Erythroblast (primary cell): ENCODE results near the gene LRP2.
"Not testable (repeated sequence)": the region's sequence is repeated elsewhere in the genome, so short reads cannot be mapped to it uniquely, and the experiment has no call there.

Experiments used
- DNase-seq, 2 experiments: peaks; one replicate each; lab custom pipeline; 2025; lab: John Stamatoyannopoulos, UW
- GATA1 ChIP-seq: IDR thresholded peaks from 2 replicates; pipeline ENCODE4 v1.6.1; 2011; ENCODE audit warnings: low read depth, mild to moderate bottlenecking, control low read depth, low read length, moderate library complexity
- POLR2A ChIP-seq: IDR thresholded peaks from 2 replicates; pipeline ENCODE4 v1.6.1; 2011; ENCODE audit warnings: mild to moderate bottlenecking, low read length

The LRP2 gene

GRCh38 chr2:169330555-169331198 is 31.7 kb downstream of the LRP2 start:
- TF ChIP-seq GATA1: no peak
- no peak for TF ChIP-seq POLR2A
- no peak for DNase-seq

- DNase-seq: no peak
- TF ChIP-seq GATA1: no peak
- TF ChIP-seq POLR2A: no peak
Observed at GRCh38 chr2:169329688-169330554, 32.4 kb downstream of the LRP2 start.

- no peak for DNase-seq
- TF ChIP-seq POLR2A (no peak), GATA1 (no peak)
Observed at GRCh38 chr2:169328785-169329184, 33.5 kb downstream of the LRP2 start.

GRCh38 chr2:169327837-169328236 is 34.5 kb downstream of the LRP2 start:
- not testable (repeated sequence) for DNase-seq

- DNase-seq: not testable (repeated sequence)
Observed at GRCh38 chr2:169325886-169326285, 36.4 kb downstream of the LRP2 start.

- no peak for DNase-seq
- TF ChIP-seq GATA1 (no peak), POLR2A (no peak)
Observed at GRCh38 chr2:169324581-169325260, 37.6 kb downstream of the LRP2 start.

GRCh38 chr2:169323841-169324240 is 38.5 kb downstream of the LRP2 start:
- TF ChIP-seq POLR2A: no peak
- TF ChIP-seq GATA1: no peak
- no peak for DNase-seq

GRCh38 chr2:169320561-169320960 is 41.8 kb downstream of the LRP2 start:
- no peak for DNase-seq
- TF ChIP-seq POLR2A (no peak), GATA1 (no peak)

GRCh38 chr2:169315357-169315756 is 47.0 kb downstream of the LRP2 start:
- TF ChIP-seq GATA1 (no peak), POLR2A (no peak)
- DNase-seq: no peak

- DNase-seq: not testable (repeated sequence)
Observed at GRCh38 chr2:169308349-169308748, 54.0 kb downstream of the LRP2 start.

GRCh38 chr2:169304689-169305088 is 57.6 kb downstream of the LRP2 start:
- DNase-seq: not testable (repeated sequence)

GRCh38 chr2:169303579-169304305 is 58.6 kb downstream of the LRP2 start:
- TF ChIP-seq GATA1: no peak
- no peak for TF ChIP-seq POLR2A
- no peak for DNase-seq

- TF ChIP-seq POLR2A: no peak
- TF ChIP-seq GATA1: no peak
- no peak for DNase-seq
Observed at GRCh38 chr2:169302364-169302763, 60.0 kb downstream of the LRP2 start.

- DNase-seq: no peak
- no peak for TF ChIP-seq POLR2A
- TF ChIP-seq GATA1: no peak
Observed at GRCh38 chr2:169301596-169302335, 60.6 kb downstream of the LRP2 start.
